ENCODE measurements around the gene DUSP11.

Gene DUSP11

GRCh38 chr2:73716543-73717250 lies 63.2 kb downstream of the DUSP11 start:
- no peak for DNase-seq

- no peak for DNase-seq
Observed at GRCh38 chr2:73714091-73714490, 65.8 kb downstream of the DUSP11 start.
